H1 (cell line): Measurements from ENCODE around the gene TDRKH.

Experiments used
- CTCF ChIP-seq, 3 experiments: IDR thresholded peaks; 1 replicate in 2 of 3; 2 replicates in 1 of 3; pipeline versions ENCODE4 v1.5.1 to v1.6.1; 2011; ENCODE audit warnings: low read length in 3 of 3, mild to moderate bottlenecking in 3 of 3, inconsistent platforms in 2 of 3, low read depth in 1 of 3, moderate library complexity in 1 of 3; ENCODE audit not compliant: insufficient read depth in 1 of 3; ENCODE audit errors: control extremely low read depth in 1 of 3
- POLR2A ChIP-seq, 2 experiments: IDR thresholded peaks; 1 replicate in 1 of 2; 2 replicates in 1 of 2; pipeline ENCODE4 v1.6.1; 2011; ENCODE audit warnings: low read depth in 2 of 2, low read length in 2 of 2, mild to moderate bottlenecking in 2 of 2; ENCODE audit errors: control extremely low read depth in 1 of 2
- POLR2AphosphoS5 ChIP-seq: IDR thresholded peaks from 2 replicates; pipeline ENCODE4 v1.6.1; 2011; ENCODE audit warnings: low read depth, low read length
- RNF2 ChIP-seq: fragments of 200-900, 300-1000 bp; sonication (generic); IDR thresholded peaks from 2 replicates; pipeline ENCODE4 v1.7.1; 2016; ENCODE audit warnings: borderline replicate concordance, low read depth, mild to moderate bottlenecking, antibody characterized with exemption, low read length; ENCODE audit not compliant: poor library complexity, severe bottlenecking; ENCODE audit errors: missing control alignments
- RXRA ChIP-seq: IDR thresholded peaks from 2 replicates; pipeline ENCODE4 v1.6.1; 2011; ENCODE audit warnings: low read depth, mild to moderate bottlenecking, low read length, moderate library complexity; ENCODE audit not compliant: insufficient read depth
- USF2 ChIP-seq: IDR thresholded peaks from 2 replicates; pipeline ENCODE4 v1.6.1; 2011; ENCODE audit warnings: low read length, improper control_type of control experiment

- no peak for TF ChIP-seq CTCF (IDR thresholded peaks at IDR 0.05; ENCODE audit: control extremely low read depth in 1 of 3, insufficient read depth in 1 of 3, low read depth in 1 of 3, low read length in 3 of 3)
- TF ChIP-seq POLR2A (IDR thresholded peaks at IDR 0.05; ENCODE audit: control extremely low read depth in 1 of 2, low read depth in 2 of 2, low read length in 2 of 2) = no peak
- TF ChIP-seq RNF2 = no peak
- TF ChIP-seq POLR2AphosphoS5 = no peak
- TF ChIP-seq USF2 = no peak
- no peak for TF ChIP-seq RXRA
Observed at GRCh38 chr1:151763990-151764389, 26.3 kb downstream of the TDRKH start.
